Astrocyte of the cerebellum (primary cell): Measurements from ENCODE around the gene PALB2.
"Not testable (repeated sequence)": the region's sequence is repeated elsewhere in the genome, so short reads cannot be mapped to it uniquely, and the experiment has no call there.

ENCODE experiments used
- DNase-seq: peaks from one replicate; pipeline ENCODE4 v3.0.0-alpha.2; 2011; ENCODE audit warnings: low read depth
- H3K4me3 ChIP-seq: 2 replicates; pipeline ENCODE4 v1.5.1; 2011; ENCODE audit warnings: mild to moderate bottlenecking, low read depth, low read length, moderate library complexity
- in situ Hi-C: cut with HindIII; loops from 2 replicates; pipeline ENCODE4 v1.10.0; 2017; ENCODE audit warnings: low sequenced_read_pairs
- TF ChIP-seq, protein P1 (sequence below): IDR thresholded peaks from 2 replicates; pipeline ENCODE4 v1.5.1; 2012; ENCODE audit warnings: low read length, low read depth, moderate library complexity, mild to moderate bottlenecking; ENCODE audit errors: missing control alignments

Gene PALB2

DNA sequence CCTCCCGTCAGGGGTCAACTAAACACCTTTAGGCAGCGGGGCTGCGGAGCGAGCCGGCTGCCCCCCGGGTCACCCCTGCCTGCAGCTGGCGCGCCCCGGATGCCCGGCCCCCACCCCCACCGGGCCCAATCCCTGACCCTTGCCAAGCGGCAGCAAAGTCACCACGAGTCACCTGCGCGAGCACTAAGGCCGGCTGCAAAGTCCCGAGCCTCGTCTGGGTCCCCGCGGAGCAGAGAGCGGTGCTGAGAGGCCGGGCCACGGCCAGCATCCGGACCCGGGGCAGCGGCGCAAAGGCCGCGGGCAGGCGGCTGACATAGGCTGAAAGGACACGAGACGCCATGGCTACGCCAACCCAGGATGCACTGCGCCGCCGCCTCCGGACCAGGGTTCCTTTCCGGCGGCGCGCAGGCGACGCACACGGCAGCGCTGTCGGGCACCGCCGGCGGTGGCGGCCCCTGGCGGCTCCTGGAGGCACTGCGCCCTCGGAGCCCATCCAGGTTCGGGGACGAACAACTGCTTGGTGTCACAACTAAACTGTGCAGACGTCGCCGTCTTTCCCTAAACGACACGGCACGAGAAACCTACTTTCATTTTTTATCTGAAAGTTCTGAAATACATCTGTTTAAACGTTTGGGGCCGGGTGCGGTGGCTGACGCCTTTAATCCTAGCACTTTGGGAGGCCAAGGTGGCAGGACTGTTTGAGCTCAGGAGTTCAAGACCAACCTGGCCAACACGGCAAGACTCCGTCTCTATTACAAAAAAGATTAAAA lies 45.0 kb downstream of the PALB2 start, which contains the start of gene NDUFAB1:
Gene NDUFAB1, minus strand, starts transcription at position 366 of the 770 bp plus-strand sequence. Its CDS starts 26 bp downstream, at position 340.
- in situ Hi-C loops = no loop called here
- H3K4me3 ChIP-seq = peak within 1 kb of the TSS; percentile 95
- TF ChIP-seq, protein P1, sequence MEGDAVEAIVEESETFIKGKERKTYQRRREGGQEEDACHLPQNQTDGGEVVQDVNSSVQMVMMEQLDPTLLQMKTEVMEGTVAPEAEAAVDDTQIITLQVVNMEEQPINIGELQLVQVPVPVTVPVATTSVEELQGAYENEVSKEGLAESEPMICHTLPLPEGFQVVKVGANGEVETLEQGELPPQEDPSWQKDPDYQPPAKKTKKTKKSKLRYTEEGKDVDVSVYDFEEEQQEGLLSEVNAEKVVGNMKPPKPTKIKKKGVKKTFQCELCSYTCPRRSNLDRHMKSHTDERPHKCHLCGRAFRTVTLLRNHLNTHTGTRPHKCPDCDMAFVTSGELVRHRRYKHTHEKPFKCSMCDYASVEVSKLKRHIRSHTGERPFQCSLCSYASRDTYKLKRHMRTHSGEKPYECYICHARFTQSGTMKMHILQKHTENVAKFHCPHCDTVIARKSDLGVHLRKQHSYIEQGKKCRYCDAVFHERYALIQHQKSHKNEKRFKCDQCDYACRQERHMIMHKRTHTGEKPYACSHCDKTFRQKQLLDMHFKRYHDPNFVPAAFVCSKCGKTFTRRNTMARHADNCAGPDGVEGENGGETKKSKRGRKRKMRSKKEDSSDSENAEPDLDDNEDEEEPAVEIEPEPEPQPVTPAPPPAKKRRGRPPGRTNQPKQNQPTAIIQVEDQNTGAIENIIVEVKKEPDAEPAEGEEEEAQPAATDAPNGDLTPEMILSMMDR = peak; percentile 99
- DNase-seq = peak; percentile 57

DNA sequence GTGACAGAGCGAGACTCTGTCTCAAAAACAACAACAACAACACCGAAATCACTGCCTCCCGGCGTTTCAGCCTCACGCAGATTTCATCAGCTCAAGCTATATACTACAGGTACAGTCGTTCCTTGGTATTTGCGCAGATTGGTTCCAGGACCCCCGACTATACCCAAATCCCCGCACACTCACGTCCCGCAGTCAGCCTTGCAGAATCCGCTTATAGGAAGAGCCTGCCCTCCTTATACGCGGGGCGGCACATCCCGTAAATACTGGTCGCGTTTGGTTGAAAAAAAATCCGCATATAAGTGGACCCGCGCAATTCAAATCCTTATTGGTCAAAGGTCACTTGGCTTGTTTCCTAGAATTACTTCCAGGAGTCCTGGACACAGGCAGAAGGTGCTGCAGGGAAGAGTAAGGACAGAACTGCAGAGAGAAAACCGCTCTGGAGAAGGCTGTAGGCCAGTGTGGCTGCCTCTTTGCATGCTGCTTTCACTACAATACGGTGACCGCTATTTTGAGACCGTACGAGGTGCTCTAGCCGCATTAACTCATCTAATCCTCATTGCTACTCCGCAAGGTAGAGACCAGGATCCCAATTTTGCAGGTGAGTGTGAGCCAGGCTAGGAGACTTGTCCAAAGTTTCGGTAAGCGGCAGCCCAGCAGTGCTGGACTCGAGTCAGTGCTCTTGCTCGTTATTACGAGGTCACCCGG lies 45.7 kb downstream of the PALB2 start:
- DNase-seq = no peak
- in situ Hi-C loops = no loop called here
- TF ChIP-seq, protein P1 = no peak

DNA sequence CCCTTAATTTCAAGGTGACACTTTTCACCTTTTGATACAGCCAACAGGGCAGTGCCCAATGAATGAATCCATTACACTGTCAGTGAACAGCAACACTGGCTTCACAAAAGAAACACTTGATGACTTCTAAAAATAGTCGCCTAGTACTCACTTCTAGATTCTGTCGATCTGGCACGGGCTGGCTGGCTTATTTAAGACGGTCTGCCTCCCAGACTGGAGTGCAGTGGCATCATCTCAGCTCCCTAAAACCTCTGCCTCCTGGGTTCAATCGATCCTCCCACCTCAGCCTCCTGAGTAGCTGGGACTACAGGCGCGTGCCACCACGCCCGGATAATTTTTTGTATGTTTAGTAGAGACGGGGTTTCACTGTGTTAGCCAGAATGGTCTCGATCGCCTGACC lies 46.9 kb downstream of the PALB2 start:
- in situ Hi-C loops = no loop called here
- no peak overlapping the region for H3K4me3 ChIP-seq
- TF ChIP-seq, protein P1 = no peak
- DNase-seq = no peak

More for the DNA sequence above, 45.7 kb downstream of the PALB2 start:
- peak overlapping the region; percentile 95 for H3K4me3 ChIP-seq

DNA sequence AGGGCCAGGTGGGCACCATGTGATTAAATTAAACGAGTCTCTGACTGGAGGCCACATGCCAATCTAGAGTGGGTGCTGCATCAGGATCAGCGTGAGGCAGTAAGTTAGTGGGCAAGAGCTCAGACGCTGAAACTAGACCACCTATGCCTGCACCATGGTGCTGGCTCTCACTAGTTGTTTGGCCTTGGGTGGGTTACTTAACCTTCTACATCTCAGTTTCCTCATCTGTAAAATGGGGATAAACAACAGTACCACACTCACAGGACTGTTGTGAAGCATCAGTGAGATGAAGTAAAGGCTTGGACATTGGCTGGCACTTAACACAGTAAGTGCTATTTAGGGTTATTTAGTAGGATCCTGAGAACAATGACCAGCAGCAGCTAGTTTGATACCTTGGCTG lies 50.9 kb downstream of the PALB2 start:
- TF ChIP-seq, protein P1 = no peak
- no peak for DNase-seq
- H3K4me3 ChIP-seq = no peak overlapping the region
- in situ Hi-C loops = no loop called here

DNA sequence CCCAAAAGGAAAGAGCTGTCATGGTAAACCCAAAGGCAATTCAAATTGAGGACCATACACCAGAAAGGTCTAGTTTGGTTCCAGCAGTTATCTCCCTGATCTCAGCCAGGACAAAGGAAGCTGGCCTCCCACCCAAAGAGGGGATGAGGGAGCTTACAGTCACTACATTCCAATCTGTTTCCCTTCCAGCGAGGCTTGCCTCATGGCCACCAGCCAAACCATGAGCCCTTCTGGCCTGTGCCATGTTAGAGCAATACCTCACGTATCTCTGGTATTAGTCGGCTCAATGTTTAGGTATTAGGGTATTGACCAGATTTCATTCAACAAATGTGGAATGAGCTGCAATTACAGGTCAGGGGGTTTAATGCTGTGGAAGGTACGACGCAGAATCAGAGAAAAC lies 53.4 kb downstream of the PALB2 start:
- H3K4me3 ChIP-seq = no peak overlapping the region
- DNase-seq = peak; percentile 80
- TF ChIP-seq, protein P1 = no peak
- in situ Hi-C loops = no loop called here

DNA sequence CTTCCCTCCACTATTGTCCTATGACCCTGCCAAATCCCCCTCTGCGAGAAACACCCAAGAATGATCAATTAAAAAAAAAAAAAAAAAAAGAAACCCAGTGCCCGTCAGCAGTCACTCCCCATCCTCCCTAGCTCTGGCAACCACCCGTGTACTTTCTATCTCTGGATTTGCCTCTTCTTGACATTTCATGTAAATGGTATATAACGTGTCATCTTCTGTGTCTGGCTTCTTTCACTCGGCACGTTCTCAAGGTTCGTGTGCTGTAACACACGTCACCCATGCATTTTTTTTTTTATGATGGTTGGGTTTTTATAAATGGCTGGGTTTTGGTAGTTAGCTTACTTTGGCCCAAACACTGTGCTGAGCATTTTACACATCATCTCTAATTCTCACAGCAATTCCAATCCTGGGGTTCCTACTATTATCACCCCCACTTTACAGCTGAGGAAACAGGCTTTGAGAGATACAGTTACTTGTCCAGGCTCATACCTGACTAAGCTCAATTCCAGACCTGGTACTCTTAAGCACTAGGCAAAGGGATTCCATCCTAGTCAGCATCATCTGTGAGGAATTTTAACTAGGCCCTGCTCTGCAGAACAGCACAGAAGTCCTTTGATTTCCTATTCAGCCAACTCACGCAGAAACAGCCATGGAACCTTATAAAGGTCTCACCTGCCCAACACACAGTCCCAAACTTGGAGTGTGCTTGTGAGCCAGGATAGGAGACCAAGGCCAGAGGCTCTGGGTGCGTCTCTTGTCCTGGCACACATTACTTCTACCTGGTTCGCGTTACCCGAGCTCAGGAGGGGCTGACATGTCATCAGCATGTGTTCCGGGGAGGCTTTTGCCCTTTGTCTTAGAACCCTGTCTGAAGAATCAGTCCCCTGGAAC lies 56.7 kb downstream of the PALB2 start:
- in situ Hi-C loops = no loop called here
- no peak for DNase-seq
- no peak overlapping the region for H3K4me3 ChIP-seq
- TF ChIP-seq, protein P1 = no peak

DNA sequence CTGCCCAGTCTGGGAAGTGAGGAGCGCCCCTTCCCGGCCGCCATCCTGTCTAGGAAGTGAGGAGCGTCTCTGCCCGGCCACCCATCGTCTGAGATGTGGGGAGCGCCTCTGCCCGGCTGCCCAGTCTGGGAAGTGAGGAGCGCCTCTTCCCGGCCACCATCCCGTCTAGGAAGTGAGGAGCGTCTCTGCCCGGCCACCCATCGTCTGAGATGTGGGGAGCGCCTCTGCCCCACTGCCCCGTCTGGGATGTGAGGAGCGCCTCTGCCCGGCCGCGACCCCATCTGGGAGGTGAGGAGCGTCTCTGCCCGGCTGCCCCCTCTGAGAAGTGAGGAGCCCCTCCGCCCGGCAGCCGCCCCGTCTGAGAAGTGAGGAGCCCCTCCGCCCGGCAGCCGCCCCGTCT lies 57.8 kb downstream of the PALB2 start:
- DNase-seq, in situ Hi-C loops, H3K4me3 ChIP-seq: not testable (repeated sequence)
